Stimulated activated CD4-positive, alpha-beta T cell treated with anti-CD3 and anti-CD28 coated beads, TNF-alpha, amount 100 ng/mL, for 48 hours (primary cell): Measurements from ENCODE around the gene SUPV3L1.
"Not testable (repeated sequence)": the region's sequence is repeated elsewhere in the genome, so short reads cannot be mapped to it uniquely, and the experiment has no call there.

Experiments
- DNase-seq, 3 donors: peaks; one replicate each; pipeline ENCODE4 v3.0.0-alpha.2; 2020; ENCODE audit warnings: low read depth in 3 of 3

The SUPV3L1 gene

GRCh38 chr10:69230128-69230527, 50.1 kb downstream of the SUPV3L1 start:
- no peak for DNase-seq

DNA sequence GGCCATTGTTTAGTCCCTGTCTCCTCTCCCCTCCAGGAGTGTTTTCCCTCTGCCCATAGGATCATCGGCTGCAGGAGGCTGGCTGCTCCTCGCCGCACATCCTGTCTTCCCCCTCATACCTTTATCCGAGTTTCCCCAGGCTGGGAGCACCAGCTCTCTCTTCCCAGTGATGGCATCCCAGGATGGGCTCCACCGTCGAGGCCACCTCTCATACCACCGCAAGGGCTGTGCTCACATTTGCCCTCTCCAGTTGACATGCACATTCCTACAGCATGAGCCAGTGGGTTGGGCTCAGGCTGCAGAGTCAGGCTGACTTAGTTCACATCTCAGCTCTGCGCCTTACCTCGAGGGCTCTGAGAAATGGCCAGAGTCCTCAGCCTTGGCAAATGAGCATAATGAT, 52.2 kb downstream of the SUPV3L1 start:
- DNase-seq, result no peak

- no peak for DNase-seq
Observed at GRCh38 chr10:69232736-69233480, 52.9 kb downstream of the SUPV3L1 start.

DNA sequence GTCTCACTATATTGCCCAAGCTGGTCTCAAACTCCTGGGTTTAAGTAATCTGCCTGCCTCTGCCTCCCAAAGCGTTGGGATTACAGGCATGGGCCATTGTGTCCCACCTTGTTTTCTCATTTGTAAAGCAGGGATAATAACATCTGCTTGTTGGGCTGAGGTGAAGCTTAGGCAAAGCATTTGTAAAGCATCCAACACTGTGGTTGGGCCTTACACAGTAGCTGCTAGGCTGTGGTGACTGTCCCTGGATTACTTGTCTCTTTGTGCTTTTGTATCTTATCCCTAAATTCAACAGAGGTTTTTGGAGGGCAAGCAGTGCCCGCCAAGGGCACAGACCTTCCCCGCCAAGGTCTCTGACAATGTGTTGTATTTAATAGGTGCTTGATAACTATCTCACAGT, 54.4 kb downstream of the SUPV3L1 start:
- DNase-seq, result no peak

- DNase-seq, result peak; percentile 74 to 83 (median 76)
Observed at GRCh38 chr10:69237528-69238159, 57.6 kb downstream of the SUPV3L1 start.

DNA sequence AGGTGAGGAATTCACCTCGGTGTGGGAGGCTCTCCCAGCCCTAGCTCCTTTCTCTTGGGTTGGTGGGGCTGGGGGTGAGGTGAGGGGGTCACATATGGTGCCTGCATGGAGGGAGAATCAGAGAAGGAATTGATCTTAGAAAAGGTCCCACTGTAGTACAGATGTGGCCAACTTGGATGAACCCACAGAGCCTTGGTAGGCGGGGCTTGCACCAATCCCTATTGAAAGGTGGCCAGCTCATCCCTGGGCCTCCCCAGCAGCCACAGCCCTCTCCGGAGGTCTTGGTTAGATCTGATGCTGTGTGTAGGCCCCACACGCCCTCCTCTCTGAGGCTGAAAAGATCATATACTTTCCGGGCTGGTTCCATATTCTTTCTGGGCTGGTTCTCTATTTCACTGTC, 59.1 kb downstream of the SUPV3L1 start:
- DNase-seq, result no peak

- no peak for DNase-seq
Observed at GRCh38 chr10:69239816-69240434, 59.9 kb downstream of the SUPV3L1 start.

- DNase-seq, result no peak
Observed at GRCh38 chr10:69240455-69240854, 60.4 kb downstream of the SUPV3L1 start.

- no peak for DNase-seq
Observed at GRCh38 chr10:69241575-69241974, 61.5 kb downstream of the SUPV3L1 start.

GRCh38 chr10:69242040-69242851, 62.2 kb downstream of the SUPV3L1 start:
- DNase-seq, result no peak

DNA sequence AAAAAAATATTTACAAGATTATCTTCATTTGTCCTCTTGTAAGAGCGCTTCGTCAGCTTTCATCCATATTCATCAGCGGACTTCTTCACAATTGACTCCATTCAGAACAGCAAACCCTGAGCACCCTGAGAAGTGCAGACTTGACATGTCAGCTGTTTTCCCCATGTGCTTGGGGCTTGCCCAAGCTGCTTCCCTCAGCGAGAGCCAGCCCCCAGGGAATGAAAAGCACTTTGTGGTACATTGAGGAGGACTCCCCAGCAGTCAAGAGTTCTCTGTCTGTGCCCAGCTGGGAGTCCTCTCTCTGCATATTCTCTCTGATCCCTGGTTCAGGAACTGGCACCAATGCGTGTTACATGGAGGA, 62.8 kb downstream of the SUPV3L1 start:
- DNase-seq, result no peak

DNA sequence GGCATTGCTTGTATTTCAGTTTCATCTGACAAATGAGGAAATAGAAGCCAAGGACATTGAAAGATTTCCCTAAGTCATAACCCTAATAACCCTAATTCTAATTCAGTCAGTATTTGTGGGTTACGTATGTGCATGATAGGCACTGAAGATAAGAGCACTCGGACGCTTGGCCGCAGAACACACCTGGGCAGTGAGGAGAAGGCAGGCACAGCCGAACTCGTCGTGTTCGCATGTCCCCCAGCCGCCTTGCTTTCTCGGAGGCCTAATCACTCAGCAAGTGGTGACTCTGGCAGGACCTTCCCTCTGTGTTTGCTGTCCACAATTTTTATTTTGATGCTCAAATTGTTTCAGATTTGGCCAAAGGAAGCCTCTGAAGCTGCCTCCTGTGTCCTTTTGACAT, 63.8 kb downstream of the SUPV3L1 start:
- no peak for DNase-seq

DNA sequence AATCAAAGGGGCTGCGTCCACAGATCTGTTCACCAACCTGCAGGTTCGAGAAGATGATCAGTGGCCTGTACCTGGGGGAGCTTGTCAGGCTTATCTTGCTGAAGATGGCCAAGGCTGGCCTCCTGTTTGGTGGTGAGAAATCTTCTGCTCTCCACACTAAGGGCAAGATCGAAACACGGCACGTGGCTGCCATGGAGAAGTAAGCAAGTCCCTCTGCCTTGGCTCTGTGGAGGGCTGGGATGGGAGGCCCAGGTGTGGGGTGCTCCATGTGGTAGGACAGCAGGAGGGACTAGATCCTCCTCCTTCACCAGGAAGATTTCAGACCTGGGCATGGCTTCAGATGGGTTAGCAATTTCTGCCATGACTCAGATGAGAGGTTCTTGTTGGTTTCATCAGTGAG, 66.0 kb downstream of the SUPV3L1 start:
- no peak for DNase-seq

DNA sequence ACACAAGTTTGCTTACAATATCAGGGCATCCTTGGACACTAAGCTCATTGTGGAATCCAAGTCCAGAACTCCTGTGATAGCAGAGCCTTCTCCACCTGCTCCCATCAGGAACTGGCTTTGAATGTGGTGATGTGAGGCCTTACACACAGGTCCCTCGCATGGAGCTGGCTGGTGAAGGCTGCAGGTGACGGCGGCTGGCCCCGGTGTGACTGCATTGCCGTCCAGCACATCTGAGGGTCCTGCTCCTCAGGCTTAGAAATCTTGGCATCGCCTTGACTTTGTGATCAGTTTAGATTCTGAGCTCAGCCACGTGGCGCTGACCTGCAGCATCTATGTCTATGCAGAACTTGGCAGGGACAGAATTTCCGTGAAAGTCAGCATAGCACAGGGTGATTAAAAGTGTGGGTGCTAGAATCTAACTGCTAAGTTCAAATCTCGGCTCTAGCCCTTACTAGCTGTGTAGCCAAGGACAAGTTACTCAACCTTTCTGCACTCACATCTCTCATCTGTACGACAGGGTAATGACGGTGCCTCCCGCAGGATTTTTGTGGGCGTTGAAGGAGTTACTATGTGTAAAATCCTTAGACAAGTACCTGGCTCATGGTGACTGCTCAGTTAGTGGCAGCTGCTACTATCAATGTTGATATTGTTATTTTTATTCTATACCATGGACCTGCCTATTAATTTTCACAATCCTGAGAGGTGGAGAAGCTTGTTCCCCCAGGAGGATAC, 66.7 kb downstream of the SUPV3L1 start:
- DNase-seq, result no peak

GRCh38 chr10:69247313-69247710, 67.3 kb downstream of the SUPV3L1 start:
- DNase-seq, result no peak

DNA sequence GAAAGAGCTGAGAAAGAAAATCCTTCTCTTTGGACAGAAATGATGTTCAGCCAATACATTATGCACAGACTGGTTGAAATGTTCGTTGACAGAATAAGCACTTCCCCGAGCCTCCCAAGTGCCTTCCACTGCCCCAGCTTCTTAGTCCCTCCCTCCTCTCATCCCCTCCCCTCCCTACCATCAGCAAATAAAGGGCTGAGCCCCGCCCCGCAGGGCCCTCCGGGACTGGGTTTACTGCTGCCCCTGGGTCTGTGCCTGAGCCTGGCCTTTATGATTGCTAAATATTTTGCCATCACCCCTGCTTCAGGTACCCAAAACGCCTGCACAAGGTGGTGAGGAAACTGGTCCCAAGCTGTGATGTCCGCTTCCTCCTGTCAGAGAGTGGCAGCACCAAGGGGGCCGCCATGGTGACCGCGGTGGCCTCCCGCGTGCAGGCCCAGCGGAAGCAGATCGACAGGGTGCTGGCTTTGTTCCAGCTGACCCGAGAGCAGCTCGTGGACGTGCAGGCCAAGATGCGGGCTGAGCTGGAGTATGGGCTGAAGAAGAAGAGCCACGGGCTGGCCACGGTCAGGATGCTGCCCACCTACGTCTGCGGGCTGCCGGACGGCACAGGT, 68.2 kb downstream of the SUPV3L1 start:
- no peak for DNase-seq

DNA sequence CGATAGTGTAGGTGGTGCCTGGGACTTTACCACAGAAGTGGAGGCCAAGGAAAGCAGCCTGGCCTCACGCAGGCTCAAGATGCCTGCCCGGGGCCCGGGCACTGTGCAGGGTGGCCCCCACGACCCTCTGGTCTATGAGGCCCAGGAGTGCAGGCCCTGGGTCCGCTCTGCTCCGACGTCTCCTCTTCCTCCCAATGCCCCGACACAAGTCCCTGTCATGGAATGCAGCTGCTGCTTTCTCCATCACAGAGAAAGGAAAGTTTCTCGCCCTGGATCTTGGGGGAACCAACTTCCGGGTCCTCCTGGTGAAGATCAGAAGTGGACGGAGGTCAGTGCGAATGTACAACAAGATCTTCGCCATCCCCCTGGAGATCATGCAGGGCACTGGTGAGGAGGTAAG, 70.0 kb downstream of the SUPV3L1 start:
- DNase-seq, result no peak

DNA sequence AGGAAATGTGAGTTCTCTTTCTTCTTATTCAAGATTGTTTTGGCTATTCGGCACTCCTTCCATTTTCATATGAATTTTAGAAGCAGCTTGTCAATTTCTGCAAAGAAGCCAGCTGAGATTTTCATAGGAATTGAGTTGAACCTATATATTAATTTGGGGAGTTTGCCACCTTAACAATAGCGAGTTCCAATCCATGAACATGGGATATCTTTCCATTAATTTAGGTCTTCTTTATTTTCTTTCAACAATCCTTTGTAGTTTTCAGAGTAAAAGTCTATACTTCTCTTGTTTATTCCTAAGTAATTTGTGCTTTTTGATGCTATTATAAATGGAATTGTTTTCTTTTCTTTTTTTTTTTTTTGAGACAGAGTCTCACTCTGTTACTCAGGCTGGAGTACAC, 71.4 kb downstream of the SUPV3L1 start:
- DNase-seq, result not testable (repeated sequence)

DNA sequence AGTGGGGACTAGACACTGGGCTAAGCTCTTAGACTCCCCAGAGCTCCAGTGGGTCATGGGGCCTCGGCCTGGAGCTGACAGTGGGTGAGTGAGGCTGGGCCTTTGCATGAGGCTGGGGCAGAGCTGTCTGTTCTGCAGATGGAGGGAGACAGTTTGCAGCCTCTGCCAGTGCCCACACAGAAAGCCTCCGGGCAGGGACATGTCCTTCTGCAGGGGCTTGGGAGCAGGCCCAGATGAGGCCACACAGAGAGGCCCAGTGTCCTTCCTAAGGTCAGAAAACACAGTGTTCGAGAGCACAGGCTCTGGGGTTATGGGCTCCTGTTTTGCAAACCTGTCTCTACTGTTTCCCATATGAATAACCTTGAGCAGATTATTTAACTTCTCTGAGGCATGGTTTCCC, 73.1 kb downstream of the SUPV3L1 start:
- DNase-seq, result no peak

DNA sequence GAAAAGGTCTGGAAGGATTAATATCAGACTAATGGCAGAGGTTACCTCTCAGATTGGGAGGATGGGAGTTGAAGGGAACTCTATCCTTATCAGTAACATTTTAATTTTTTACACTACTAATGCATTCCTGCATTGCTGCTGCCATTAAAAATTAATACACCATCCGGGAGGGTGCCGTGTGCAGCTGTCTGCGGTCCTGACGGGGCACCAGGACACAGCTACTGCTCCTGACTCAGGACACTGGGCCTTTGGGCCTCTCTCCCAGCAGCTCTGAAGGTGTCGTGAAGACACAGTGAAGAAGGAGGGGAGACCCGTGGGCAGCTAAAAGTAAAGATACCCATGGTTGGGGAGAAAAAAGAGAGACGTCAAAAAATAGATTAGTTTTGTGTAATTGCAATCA, 74.8 kb downstream of the SUPV3L1 start:
- no peak for DNase-seq
